Mucosa of rectum (tissue), 2 donors: ENCODE results near the gene UTP20.
A peak's percentile ranks its signal among the peaks of the same experiment; 100 is the strongest.
"Not testable (repeated sequence)": the region's sequence is repeated elsewhere in the genome, so short reads cannot be mapped to it uniquely, and the experiment has no call there.

Experiments
- H3K27ac ChIP-seq, 2 donors: one replicate each; pipeline ENCODE4 v1.7.0; 2013; ENCODE audit warnings: inconsistent platforms in 2 of 2, low read depth in 2 of 2, low read length in 2 of 2
- H3K27me3 ChIP-seq, 2 donors: one replicate each; pipeline ENCODE4 v1.7.0; 2013; ENCODE audit warnings: low read length in 2 of 2; ENCODE audit not compliant: control insufficient read depth in 2 of 2, insufficient read depth in 2 of 2
- H3K36me3 ChIP-seq, 2 donors: one replicate each; pipeline ENCODE4 v1.7.0; 2013; ENCODE audit warnings: low read length in 2 of 2; ENCODE audit not compliant: control insufficient read depth in 2 of 2, insufficient read depth in 2 of 2
- H3K4me1 ChIP-seq, 2 donors: one replicate each; pipeline ENCODE4 v1.7.0; 2013; ENCODE audit warnings: low read length in 2 of 2, mild to moderate bottlenecking in 1 of 2; ENCODE audit not compliant: control insufficient read depth in 2 of 2, insufficient read depth in 2 of 2
- H3K4me3 ChIP-seq, 2 donors: one replicate each; pipeline ENCODE4 v1.7.0; 2013; ENCODE audit warnings: low read length in 2 of 2
- H3K9ac ChIP-seq, 2 donors: one replicate each; pipeline ENCODE4 v1.7.0; 2013; ENCODE audit warnings: low read length in 2 of 2, low read depth in 1 of 2, mild to moderate bottlenecking in 1 of 2
- H3K9me3 ChIP-seq, 2 donors: one replicate each; pipeline ENCODE4 v1.7.0; 2013; ENCODE audit warnings: low read length in 2 of 2; ENCODE audit not compliant: control insufficient read depth in 2 of 2
- donor health status: healthy.
- donor health status: Normal muscosa, but diverticular disease.

The UTP20 gene

GRCh38 chr12:101351682-101352081, 71.8 kb downstream of the UTP20 start:
- Histone ChIP-seq H3K4me1 (no peaks in the 10 kb centered on the region), H3K27me3 (no peaks in the 10 kb centered on the region), H3K4me3 (no peak overlapping the region), H3K36me3 (peaks cover 16 to 32% of the 10 kb centered on the region in 2 donors), H3K9ac (no peak overlapping the region), H3K27ac (no peak overlapping the region), H3K9me3 (no peaks in the 10 kb centered on the region)

GRCh38 chr12:101356794-101357193, 76.9 kb downstream of the UTP20 start:
- Histone ChIP-seq H3K4me1 (no peaks in the 10 kb centered on the region), H3K36me3 (peaks cover 18 to 39% of the 10 kb centered on the region in 2 donors), H3K9me3 (no peaks in the 10 kb centered on the region), H3K9ac (no peak overlapping the region), H3K27me3 (no peaks in the 10 kb centered on the region), H3K4me3 (no peak overlapping the region), H3K27ac (no peak overlapping the region)

- Histone ChIP-seq H3K9me3 (no peaks in the 10 kb centered on the region), H3K27ac (no peak overlapping the region), H3K4me1 (no peaks in the 10 kb centered on the region), H3K27me3 (no peaks in the 10 kb centered on the region), H3K4me3 (no peak overlapping the region), H3K9ac (no peak overlapping the region), H3K36me3 (peaks cover 30 to 49% of the 10 kb centered on the region in 2 donors)
Measured at GRCh38 chr12:101361455-101361854, 81.5 kb downstream of the UTP20 start.

- H3K4me1 ChIP-seq, result no peaks in the 10 kb centered on the region
- no peaks in the 10 kb centered on the region for H3K9me3 ChIP-seq
- no peak overlapping the region for H3K27ac ChIP-seq
- no peak overlapping the region for H3K4me3 ChIP-seq
- H3K27me3 ChIP-seq, result no peaks in the 10 kb centered on the region
- H3K36me3 ChIP-seq, result peaks cover 47 to 48% of the 10 kb centered on the region in 2 donors
- no peak overlapping the region for H3K9ac ChIP-seq
Measured at GRCh38 chr12:101368016-101368415, 88.1 kb downstream of the UTP20 start.

- peaks cover 45 to 48% of the 10 kb centered on the region in 2 donors for H3K36me3 ChIP-seq
- H3K27ac ChIP-seq, result no peak overlapping the region
- H3K9ac ChIP-seq, result no peak overlapping the region
- H3K9me3 ChIP-seq, result no peaks in the 10 kb centered on the region
- no peak overlapping the region for H3K4me3 ChIP-seq
- H3K27me3 ChIP-seq, result no peaks in the 10 kb centered on the region
- no peaks in the 10 kb centered on the region for H3K4me1 ChIP-seq
Measured at GRCh38 chr12:101372431-101372830, 92.5 kb downstream of the UTP20 start.

- Histone ChIP-seq H3K27ac (no peak overlapping the region), H3K27me3 (no peaks in the 10 kb centered on the region), H3K4me1 (no peaks in the 10 kb centered on the region), H3K9me3 (no peaks in the 10 kb centered on the region), H3K9ac (no peak overlapping the region), H3K4me3 (no peak overlapping the region), H3K36me3 (peaks cover 45 to 52% of the 10 kb centered on the region in 2 donors)
Measured at GRCh38 chr12:101375573-101375972, 95.7 kb downstream of the UTP20 start.

- Histone ChIP-seq H3K4me1 (no peaks in the 10 kb centered on the region), H3K4me3 (no peak overlapping the region), H3K9ac (no peak overlapping the region), H3K27ac (no peak overlapping the region), H3K36me3 (peaks cover 46 to 54% of the 10 kb centered on the region in 2 donors), H3K27me3 (no peaks in the 10 kb centered on the region), H3K9me3 (no peaks in the 10 kb centered on the region)
Measured at GRCh38 chr12:101379149-101379548, 99.2 kb downstream of the UTP20 start.

GRCh38 chr12:101391181-101391580, 111.3 kb downstream of the UTP20 start:
- H3K27me3 ChIP-seq, H3K4me1 ChIP-seq, H3K4me3 ChIP-seq, H3K9ac ChIP-seq, H3K9me3 ChIP-seq, H3K27ac ChIP-seq: not testable (repeated sequence)
- H3K36me3 ChIP-seq, result peaks cover 35% of the 10 kb centered on the region in 2 donors

GRCh38 chr12:101407049-101407435, 127.1 kb downstream of the UTP20 start:
- H3K27me3 ChIP-seq, result no peaks in the 10 kb centered on the region
- H3K4me1 ChIP-seq, result peaks cover 4 to 10% of the 10 kb centered on the region in 2 donors
- peak overlapping the region; percentile 91 to 93 for H3K27ac ChIP-seq

GRCh38 chr12:101407436-101408345, 127.8 kb downstream of the UTP20 start, which contains the start of gene ARL1:
Gene ARL1, minus strand, starts transcription at chr12:101407772. Its CDS starts 127 bp downstream, at chr12:101407645.
- Histone ChIP-seq H3K36me3 (peaks cover 0 to 1% of the 10 kb centered on the region in 2 donors), H3K27ac (peak within 1 kb of the TSS; percentile 91 to 93), H3K4me1 (peaks cover 4 to 10% of the 10 kb centered on the region in 2 donors), H3K9ac (peak within 1 kb of the TSS; percentile 84 to 93), H3K4me3 (peak within 1 kb of the TSS; percentile 91 to 99), H3K27me3 (no peaks in the 10 kb centered on the region), H3K9me3 (no peaks in the 10 kb centered on the region)

More at GRCh38 chr12:101407049-101407435, 127.1 kb downstream of the UTP20 start:
- Histone ChIP-seq H3K9ac (peak overlapping the region; percentile 84 to 93), H3K36me3 (peaks cover 0 to 5% of the 10 kb centered on the region in 2 donors), H3K4me3 (peak overlapping the region; percentile 91 to 99), H3K9me3 (no peaks in the 10 kb centered on the region)
